ENCODE results near the gene TCHH. TPM values are rescaled to one million over a fixed set of nuclear protein-coding genes. Genes with fewer than 3 reads are reported as not detected.

TCHH gene, protein sequence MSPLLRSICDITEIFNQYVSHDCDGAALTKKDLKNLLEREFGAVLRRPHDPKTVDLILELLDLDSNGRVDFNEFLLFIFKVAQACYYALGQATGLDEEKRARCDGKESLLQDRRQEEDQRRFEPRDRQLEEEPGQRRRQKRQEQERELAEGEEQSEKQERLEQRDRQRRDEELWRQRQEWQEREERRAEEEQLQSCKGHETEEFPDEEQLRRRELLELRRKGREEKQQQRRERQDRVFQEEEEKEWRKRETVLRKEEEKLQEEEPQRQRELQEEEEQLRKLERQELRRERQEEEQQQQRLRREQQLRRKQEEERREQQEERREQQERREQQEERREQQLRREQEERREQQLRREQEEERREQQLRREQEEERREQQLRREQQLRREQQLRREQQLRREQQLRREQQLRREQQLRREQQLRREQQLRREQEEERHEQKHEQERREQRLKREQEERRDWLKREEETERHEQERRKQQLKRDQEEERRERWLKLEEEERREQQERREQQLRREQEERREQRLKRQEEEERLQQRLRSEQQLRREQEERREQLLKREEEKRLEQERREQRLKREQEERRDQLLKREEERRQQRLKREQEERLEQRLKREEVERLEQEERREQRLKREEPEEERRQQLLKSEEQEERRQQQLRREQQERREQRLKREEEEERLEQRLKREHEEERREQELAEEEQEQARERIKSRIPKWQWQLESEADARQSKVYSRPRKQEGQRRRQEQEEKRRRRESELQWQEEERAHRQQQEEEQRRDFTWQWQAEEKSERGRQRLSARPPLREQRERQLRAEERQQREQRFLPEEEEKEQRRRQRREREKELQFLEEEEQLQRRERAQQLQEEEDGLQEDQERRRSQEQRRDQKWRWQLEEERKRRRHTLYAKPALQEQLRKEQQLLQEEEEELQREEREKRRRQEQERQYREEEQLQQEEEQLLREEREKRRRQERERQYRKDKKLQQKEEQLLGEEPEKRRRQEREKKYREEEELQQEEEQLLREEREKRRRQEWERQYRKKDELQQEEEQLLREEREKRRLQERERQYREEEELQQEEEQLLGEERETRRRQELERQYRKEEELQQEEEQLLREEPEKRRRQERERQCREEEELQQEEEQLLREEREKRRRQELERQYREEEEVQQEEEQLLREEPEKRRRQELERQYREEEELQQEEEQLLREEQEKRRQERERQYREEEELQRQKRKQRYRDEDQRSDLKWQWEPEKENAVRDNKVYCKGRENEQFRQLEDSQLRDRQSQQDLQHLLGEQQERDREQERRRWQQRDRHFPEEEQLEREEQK (N-terminal part only)
- total RNA-seq = under 1 TPM in 2 of 3 donors, not detected in 1; 0.05 to 0.09 TPM
- long read RNA-seq, donor 1 = 0 reads
- long read RNA-seq, donor 2 = 0 reads

DNA sequence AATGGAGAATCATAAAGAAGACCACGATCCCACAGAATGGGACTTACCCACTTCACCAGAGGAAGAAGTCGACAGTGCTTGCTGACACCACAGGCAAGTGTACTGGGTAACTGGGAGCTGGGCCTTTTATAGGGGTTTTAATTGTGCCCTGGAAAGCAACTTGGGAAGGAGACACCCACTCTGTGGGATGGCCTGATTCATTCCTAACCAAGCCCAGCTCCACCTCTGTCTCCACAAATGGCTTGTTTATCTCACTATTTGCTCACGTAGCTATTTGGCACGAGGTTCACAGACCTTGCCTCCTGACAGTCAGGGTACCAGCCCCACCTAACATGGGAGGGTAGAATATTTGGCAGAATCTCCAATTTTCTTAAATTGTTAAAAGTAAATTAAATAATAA is at the start of gene TCHH:
Gene TCHH, minus strand, starts transcription at position 101 of the 400 bp plus-strand sequence. CDS start 1,364 bp downstream, outside the sequence.
- H3K4me3 ChIP-seq = no peak within 1 kb of the TSS
- H3K36me3 ChIP-seq (ENCODE audit: low read depth) = no peaks in the 10 kb centered on the region
- peaks cover 24% of the 10 kb centered on the region for H3K4me1 ChIP-seq (ENCODE audit: low read depth)
- ATAC-seq (no peak), DNase-seq (no peak)
- TF ChIP-seq, protein P1, sequence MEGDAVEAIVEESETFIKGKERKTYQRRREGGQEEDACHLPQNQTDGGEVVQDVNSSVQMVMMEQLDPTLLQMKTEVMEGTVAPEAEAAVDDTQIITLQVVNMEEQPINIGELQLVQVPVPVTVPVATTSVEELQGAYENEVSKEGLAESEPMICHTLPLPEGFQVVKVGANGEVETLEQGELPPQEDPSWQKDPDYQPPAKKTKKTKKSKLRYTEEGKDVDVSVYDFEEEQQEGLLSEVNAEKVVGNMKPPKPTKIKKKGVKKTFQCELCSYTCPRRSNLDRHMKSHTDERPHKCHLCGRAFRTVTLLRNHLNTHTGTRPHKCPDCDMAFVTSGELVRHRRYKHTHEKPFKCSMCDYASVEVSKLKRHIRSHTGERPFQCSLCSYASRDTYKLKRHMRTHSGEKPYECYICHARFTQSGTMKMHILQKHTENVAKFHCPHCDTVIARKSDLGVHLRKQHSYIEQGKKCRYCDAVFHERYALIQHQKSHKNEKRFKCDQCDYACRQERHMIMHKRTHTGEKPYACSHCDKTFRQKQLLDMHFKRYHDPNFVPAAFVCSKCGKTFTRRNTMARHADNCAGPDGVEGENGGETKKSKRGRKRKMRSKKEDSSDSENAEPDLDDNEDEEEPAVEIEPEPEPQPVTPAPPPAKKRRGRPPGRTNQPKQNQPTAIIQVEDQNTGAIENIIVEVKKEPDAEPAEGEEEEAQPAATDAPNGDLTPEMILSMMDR (IDR thresholded peaks at IDR 0.05) = no peak
- no peaks in the 10 kb centered on the region for H3K9me3 ChIP-seq
- intact Hi-C loops (cut with DNase I, micrococcal nuclease) = no loop called here

DNA sequence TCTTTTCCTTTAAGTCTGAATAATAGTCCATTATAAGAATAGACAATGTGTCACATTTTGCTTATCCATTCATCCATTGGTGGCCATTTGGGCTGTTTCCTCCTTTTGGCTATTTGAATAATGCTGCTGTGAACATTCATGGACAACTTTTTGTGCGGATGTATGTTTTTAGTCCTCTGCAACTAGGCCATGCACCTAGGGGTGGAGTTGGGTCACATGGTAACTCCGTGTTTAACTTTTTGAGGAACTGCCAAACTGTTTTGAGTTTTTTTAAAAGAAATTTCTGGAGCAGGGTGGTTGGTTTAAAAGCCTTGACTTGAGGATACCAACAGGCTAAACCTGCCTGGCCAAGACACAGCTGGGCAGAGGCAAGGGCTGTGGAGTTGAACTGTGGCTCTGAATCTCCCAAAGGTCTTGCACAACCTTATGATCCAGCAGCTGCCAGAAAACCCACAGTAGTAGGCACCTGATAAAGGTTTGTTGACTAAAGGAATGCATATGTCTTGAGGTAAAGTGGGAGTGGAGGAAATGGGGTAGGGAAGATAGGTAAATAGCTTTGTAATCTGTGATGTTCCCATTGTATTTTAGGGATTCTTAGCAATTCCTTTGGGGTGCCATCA is 49.4 kb upstream of the TCHH start:
- H3K36me3 ChIP-seq (ENCODE audit: low read depth) = no peaks in the 10 kb centered on the region
- H3K9me3 ChIP-seq = no peaks in the 10 kb centered on the region
- ATAC-seq (no peak), DNase-seq (no peak)
- TF ChIP-seq, protein P1 (IDR thresholded peaks at IDR 0.05) = no peak
- no peak overlapping the region for H3K4me3 ChIP-seq
- intact Hi-C loops (cut with DNase I, micrococcal nuclease) = no loop called here
- H3K4me1 ChIP-seq (ENCODE audit: low read depth) = no peaks in the 10 kb centered on the region

DNA sequence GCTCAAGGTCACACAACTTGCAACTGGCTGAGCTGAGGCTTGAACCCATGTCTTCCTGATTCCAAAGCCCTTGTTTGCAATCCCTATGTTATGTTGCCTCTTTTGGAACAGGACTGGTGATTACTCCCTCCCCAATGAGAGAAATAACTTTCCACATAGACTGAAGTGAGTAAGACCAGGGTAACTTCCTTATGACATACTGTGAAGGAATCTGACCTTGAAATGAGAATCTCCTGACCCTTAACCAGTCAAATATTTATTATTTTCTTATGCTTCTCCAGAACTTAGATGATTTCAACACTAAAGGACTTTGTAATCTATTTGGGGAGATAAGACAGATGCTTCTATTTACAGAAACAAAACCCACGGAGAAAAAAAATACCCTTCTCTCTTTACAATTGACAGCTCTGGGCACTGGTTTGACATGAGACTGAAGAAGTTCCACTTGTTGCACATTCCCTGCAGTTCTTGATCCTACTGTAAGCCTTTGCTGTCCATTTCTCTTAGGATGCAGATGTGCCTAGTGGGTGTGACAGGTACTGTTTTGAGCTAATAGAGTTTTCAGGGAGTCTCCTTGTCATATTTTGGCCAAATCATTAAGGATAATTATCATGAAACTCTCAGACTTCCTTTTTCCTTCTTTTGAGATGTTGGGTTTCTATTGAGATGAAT is 47.7 kb upstream of the TCHH start:
- TF ChIP-seq, protein P1 (IDR thresholded peaks at IDR 0.05) = no peak
- H3K4me3 ChIP-seq = no peak overlapping the region
- no peaks in the 10 kb centered on the region for H3K4me1 ChIP-seq (ENCODE audit: low read depth)
- no peaks in the 10 kb centered on the region for H3K9me3 ChIP-seq
- ATAC-seq = no peak
- DNase-seq = no peak
- H3K36me3 ChIP-seq (ENCODE audit: low read depth) = no peaks in the 10 kb centered on the region
- intact Hi-C loops (cut with DNase I, micrococcal nuclease) = no loop called here

DNA sequence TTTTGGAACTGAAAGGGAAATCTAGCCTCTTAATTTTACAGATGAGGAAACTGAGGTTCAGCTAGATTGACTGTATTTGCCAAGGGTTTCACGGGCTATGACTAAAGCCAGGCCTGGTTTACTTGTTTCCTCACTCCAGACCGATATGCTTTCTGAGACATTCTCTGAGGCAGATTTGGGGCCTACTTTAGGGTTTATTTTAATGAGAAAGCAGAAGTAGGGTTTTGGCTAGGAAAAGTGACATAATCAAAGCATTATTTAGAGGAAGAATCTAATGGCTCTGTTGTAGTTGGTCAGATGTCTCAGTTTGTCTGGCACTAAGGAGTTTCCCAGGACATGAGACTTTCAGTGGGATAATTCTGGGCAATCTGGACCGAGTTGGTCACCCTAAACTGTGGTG is 45.3 kb upstream of the TCHH start:
- DNase-seq (no peak), ATAC-seq (no peak)
- no peaks in the 10 kb centered on the region for H3K4me1 ChIP-seq (ENCODE audit: low read depth)
- no peaks in the 10 kb centered on the region for H3K9me3 ChIP-seq
- intact Hi-C loops (cut with DNase I, micrococcal nuclease) = no loop called here
- no peak overlapping the region for H3K4me3 ChIP-seq
- TF ChIP-seq, protein P1 (IDR thresholded peaks at IDR 0.05) = no peak
- H3K36me3 ChIP-seq (ENCODE audit: low read depth) = no peaks in the 10 kb centered on the region
